GM21367 (cell line): ENCODE results near the gene LBHD2.
"Not testable (repeated sequence)": the region's sequence is repeated elsewhere in the genome, so short reads cannot be mapped to it uniquely, and the experiment has no call there.

Experiments
- ATAC-seq: cut with Tn5 transposase; IDR thresholded peaks from one replicate; pipeline ENCODE4 v1.9.1; 2021; ENCODE audit not compliant: unreplicated experiment

Gene LBHD2

GRCh38 chr14:103084021-103084919 is at the start of gene LBHD2:
TSS of gene LBHD2 (plus strand) at chr14:103084210. CDS start at chr14:103086013, 1,803 bp downstream.
- no peak for ATAC-seq

GRCh38 chr14:103041464-103041863 is 42.5 kb upstream of the LBHD2 start:
- no peak for ATAC-seq

GRCh38 chr14:103043257-103044015 is 40.6 kb upstream of the LBHD2 start:
- no peak for ATAC-seq

GRCh38 chr14:103045371-103045869 is 38.6 kb upstream of the LBHD2 start:
- no peak for ATAC-seq

DNA sequence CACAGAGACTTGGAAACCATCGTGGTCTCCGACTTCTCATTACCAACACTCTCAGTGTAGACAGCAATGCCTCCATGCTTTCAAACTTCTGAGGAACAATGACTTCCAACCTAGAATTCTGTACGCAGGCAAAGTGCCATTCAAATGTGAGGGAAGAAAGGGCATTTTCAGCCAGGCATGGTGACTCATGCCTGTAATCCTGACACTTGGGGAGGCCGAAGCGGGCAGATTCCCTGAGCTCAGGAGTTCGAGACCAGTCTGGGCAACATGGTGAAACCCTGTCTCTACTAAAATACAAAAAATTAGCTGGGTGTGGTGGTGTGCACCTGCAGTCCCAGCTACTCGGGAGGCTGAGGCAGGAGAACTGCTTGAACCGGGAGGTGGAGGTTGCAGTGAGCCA is 36.6 kb upstream of the LBHD2 start:
- ATAC-seq, result not testable (repeated sequence)

GRCh38 chr14:103050935-103051334 is 33.1 kb upstream of the LBHD2 start:
- ATAC-seq, result no peak

- ATAC-seq, result no peak
These were observed 31.6 kb upstream of the LBHD2 start for GRCh38 chr14:103052407-103052806.

GRCh38 chr14:103055695-103056094 is 28.3 kb upstream of the LBHD2 start:
- ATAC-seq, result no peak

- no peak for ATAC-seq
These were observed 27.5 kb upstream of the LBHD2 start for GRCh38 chr14:103056322-103057027.

DNA sequence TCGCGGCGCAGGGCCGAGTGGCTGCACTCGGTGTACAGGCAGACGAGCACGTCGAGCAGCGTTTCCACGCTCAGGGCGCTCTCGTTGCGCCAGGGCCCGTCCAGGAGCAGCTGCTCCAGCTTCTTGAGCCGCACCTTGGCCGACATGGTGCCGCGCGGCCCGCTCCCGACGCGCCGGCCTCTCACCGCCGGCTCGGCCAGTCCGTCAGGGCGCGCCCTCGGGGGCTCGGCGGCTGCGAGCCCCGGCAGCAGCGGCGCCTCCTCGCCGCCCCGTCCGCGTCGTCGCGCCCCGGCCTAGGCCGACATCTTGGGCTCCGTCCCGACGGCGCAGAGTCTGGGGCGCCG is 27.0 kb upstream of the LBHD2 start:
- no peak for ATAC-seq

DNA sequence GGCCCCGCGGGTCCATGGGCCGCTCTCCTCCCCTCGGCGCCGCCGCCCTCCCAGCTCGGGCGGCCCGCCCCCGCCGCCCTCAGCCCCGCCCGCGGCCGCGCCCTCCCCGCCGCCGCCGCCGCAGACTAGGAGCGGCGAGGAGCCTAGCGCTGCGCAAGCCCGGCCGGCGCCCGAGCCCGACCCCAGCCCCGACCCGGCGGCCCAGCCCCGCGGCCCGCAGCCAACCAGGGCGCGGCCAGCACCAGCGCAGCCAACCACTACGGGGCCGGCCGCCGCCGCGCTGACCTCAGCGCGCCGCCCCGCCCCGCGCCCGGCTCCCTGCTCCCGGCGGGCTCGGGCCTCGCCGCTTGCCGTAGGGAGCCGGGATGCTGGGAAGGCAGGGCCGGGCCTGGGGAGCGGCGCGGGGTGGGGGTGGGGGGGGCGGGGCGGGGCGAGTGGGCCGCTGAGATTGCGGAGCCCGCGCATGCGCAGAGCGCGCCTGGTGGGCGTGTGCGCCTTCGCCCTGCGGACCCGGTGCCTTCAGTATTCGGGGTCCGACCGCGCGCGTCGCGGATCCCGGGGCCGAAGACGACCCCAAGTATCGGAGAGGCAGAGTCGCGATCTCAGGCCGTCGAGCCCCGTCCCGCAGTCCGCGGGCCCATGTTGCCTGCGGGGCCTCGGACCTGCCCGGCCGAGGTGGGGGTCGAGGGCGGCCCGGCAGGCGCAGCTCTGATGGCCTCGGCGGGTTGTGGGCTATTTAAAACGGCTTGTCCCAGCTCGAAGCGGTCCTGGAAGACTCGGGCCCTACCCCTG is 26.4 kb upstream of the LBHD2 start, which contains the start of gene CDC42BPB:
TSS of gene CDC42BPB (minus strand) at position 178 of the 792 bp plus-strand sequence. CDS start 376 bp downstream, outside the sequence.
- ATAC-seq, result peak; percentile 69

GRCh38 chr14:103058164-103059055 is 25.6 kb upstream of the LBHD2 start:
- ATAC-seq, result no peak

DNA sequence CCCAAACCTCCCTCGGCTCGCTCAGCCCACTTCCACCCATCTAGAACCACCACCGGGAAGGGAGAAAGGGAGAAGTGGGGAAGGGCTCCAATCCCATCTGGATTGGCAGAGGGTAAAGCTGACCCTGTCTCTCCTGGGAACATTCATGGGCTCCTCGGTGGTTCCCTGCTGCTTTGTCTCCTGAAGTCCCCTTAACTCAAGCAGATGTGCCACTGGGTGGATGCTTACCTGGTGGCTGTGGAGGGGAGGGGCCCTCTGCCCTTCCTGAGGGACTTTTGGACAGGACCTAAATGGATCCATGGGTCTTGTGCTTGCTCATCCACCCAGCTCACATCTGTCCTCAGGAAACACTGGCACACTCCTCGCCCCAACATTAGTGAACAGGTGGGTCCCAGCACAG is 24.5 kb upstream of the LBHD2 start:
- no peak for ATAC-seq

DNA sequence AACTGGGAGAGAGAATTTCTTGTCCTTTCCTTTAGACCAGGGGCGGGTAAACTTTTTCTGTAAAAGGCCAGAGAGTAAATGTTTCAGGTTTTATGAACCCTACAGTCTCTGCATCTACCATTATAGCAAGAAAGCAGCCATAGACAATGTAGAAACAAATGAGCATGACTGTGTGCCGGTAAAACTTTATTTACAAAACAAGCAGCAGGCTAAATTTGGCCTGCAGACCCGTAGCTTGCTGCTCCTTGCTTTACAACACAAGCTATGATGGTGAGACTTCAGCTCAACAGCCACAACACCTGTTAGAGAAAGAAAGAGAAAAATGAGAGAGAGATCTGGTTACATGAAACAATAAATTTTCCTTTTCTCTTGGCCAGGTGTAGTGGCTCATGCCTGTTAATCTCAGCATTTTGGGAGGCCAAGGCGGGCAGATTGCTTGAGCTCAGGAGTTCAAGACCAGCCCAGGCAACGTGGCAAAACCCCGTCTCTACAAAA is 22.5 kb upstream of the LBHD2 start:
- no peak for ATAC-seq

GRCh38 chr14:103064436-103064835 is 19.6 kb upstream of the LBHD2 start:
- ATAC-seq, result no peak

DNA sequence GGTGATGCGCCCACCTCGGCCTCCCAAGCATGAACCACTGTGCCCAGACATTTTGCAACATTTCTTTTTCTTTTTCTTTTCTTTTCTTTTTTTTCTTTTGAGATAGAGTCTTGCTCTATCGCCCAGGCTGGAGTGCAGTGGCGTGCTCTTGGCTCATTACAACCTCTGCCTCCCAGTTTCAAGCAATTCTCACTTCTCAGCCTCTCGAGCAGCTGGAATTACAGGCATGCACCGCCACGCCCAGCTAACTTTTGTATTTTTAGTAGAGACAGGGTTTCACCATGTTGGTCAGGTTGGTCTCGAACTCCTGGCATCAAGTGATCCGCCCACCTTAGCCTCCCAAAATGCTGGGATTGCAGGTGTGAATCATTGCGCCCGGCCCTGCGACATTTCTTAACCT is 19.0 kb upstream of the LBHD2 start:
- ATAC-seq, result no peak

GRCh38 chr14:103065861-103066260 is 18.1 kb upstream of the LBHD2 start:
- no peak for ATAC-seq

DNA sequence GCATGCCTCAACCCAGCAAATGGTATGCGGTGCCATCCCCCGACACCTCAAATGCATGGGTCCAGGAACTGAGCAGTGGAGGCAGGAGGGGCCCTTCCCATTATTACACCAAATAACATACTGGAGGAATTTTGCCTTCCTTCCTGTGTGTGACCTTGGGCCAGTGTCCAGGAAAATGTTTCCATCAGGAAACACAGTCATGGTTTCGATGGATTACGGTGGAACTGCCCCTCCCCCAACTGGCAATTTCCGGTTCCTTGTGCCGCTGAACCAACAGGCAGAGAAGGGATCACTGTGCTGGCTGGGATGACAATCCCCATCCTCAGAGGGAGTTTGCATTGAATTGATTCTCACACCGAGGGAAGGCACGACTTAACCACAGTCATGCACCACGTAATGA is 17.6 kb upstream of the LBHD2 start:
- ATAC-seq, result no peak

DNA sequence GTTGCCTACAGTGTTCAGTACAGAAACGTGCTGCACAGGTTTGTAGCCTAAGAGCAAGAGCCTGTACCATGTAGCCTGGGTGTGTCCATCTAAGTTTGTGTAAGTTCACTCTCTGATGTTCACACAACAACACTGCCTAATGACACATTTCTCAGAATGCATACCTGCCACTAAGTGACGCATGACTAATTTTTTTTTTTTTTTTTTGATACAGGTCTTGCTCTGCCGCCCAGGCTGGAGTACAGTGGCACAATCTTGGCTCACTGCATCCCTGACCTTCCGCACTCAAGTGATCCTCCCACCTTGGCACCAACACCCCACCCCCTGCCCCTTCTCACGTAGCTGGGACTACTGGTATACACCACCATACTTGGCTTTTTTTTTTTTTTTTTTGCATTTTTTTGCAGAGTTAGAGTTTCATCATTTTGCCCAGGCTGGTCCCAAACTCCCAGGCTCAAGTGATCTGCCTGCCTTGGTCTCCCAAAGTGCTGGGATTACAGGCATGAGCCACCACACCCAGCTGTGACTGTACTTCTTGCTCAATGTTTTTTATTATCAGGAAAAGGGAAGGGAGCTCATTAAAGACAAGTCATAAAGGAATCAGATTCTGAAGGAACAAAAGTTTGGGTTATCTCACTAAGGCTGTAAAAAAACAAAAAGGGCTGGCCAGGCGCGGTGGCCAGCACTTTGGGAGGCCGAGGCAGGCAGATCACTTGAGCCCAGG is 16.6 kb upstream of the LBHD2 start:
- ATAC-seq, result no peak
